GM18909 (cell line): ENCODE data around the gene TNFSF10.
"Not testable (repeated sequence)": the region's sequence is repeated elsewhere in the genome, so short reads cannot be mapped to it uniquely, and the experiment has no call there.

Source experiments
- ATAC-seq: cut with Tn5 transposase; IDR thresholded peaks from one replicate; pipeline ENCODE4 v1.9.1; 2021; ENCODE audit warnings: mild to moderate bottlenecking; ENCODE audit not compliant: unreplicated experiment, poor library complexity

The TNFSF10 gene

DNA sequence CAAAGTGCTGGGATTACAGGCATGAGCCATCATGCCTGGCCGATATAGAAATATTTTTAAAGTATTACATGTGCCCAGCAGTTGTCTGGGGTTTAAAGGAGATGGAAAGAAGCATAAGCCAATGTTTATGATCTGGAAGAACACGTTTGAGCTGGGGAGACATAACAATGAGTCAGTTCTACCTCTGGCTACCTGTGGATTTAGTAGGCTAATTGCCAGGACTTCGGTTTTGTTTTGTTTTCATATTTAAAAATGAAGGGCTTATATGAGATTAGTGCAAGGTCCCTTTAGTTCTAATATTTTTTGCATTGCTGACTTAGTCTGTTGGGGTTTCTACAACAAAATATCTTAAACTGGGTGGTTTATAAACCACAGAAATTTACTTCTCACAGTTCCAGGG lies 22.9 kb upstream of the TNFSF10 start:
- ATAC-seq, result no peak

DNA sequence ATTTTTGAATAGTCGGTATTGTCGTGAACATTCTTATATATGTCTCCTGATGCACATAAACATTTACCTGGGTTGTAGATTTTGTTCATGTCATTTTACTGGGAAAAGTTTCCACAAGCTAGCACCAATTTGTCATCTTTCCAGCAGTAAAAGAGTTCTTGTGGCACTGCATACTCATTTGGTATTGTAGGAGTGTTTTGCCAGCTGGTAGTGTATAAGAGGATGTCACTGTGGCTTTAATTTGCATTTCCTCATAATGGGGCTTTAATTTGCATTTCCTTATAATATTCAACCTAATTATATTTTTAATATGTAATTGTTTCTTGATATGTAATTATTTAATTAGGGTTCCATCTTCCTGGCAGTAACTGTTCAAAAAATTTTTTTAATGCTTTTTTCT lies 21.2 kb upstream of the TNFSF10 start:
- no peak for ATAC-seq

DNA sequence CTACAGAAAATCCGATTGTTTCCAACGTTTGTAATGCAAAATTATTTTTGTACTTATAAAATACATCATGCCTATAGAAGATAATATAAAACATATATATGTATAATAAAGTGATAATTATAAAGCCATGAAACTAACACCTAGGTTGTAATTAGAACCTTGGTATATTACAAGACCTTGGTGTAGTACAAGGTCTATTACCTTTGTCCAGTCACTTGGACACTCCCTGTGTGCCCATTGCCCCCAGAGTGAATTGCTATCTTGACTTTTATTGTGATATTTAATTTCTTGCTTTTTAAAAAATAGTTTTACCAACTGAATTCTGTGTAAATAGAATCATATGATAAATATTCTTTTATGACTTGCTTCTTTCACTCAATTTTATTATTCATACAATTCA lies 20.7 kb upstream of the TNFSF10 start:
- ATAC-seq, result no peak

DNA sequence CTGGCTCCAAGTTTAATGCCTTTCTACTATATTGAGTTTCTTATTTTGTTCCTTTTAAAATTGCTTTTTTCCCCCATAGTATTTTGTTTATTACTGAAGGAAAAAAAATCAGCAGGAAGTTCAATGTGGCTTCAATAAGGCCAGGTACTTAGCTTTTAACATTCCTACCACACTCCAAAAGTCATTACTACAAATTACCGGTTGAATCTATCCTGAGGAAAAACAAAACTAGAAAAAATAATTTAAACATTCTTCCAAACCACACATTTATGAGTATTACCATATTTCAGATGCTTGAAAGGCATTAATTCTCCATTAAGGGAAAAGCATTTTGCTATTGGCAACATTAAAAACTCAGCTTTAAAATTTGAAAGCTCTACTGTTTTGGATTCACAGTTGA lies 20.2 kb upstream of the TNFSF10 start:
- no peak for ATAC-seq

DNA sequence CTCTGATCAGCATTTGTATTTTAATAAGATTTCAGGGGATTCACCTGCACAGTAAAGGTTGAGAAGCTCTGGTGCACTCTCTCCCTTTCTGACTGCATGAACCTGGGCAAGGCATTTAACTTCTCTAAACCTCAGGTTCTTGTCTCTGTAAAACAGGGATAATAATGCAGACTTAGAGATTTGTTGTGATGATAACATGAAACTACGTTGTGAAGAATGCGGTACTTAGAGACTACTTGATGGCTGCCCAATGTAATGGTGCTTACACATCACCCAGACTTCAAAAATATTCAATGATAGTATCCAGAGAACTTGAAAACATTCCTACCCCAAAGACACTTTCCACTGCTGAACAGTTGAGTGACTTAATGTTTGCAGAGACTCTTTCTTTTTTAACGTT lies 19.8 kb upstream of the TNFSF10 start:
- ATAC-seq, result no peak

DNA sequence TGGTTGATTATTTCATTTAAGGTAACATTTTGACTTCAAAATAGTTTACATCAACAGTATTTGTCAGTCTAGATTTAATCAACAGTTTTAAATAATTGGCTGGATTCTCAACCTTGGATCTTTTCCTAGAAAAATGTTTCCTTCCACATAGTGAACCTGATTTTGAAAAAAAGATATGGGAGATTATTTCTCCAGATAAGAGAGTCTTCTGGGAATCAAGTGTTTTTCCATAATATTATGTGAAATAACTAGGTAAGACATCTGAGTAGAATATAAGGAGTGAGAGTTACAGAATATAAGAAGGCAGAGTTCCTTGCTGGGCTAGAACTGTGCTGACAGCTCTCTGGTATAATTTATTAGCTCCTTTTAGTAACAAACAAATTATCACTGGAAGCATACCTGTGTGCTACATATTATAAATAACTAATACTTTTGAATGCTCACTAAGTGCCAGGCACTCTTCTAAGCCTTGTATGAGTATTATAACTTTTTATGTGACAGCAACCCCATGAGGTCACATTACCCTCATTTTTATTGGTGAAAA lies 18.8 kb upstream of the TNFSF10 start:
- ATAC-seq, result no peak

DNA sequence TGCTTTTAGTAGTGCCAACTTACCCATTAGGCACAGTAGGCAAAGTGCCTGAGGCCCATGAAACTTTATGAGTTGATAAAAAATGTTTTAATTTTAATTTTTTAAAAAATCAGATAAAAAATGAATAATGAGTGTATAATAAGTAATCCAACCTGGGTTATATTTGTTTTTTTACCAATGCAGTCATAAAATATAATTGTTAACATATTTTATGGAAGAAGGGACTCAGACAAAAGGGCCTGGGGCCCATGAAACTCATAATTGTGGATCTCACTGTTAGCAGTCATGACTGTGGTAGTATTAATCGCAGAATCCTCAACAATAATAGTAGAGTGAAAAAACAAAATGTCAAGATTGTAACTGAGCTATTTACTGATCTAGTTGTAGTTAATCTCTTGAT lies 16.8 kb upstream of the TNFSF10 start:
- ATAC-seq, result no peak

DNA sequence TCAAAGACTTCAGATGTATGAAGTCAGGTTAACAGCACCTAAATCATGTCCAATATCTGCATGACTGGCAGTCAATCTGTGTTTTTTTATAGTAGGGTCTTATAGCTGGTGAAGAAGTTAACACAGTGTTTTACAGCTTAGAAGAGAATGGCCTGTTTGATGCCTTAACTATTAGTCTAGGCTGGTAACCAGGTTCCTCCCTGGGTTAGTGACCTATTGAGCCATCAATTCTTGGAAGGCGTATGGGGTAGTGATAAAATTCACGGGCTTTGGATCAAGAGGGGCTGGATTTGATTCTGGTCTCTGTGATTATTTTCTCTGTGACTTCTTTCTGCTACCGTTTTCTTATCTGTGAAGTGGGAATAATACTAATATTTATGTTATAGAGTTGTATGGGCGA lies 16.0 kb upstream of the TNFSF10 start:
- no peak for ATAC-seq

DNA sequence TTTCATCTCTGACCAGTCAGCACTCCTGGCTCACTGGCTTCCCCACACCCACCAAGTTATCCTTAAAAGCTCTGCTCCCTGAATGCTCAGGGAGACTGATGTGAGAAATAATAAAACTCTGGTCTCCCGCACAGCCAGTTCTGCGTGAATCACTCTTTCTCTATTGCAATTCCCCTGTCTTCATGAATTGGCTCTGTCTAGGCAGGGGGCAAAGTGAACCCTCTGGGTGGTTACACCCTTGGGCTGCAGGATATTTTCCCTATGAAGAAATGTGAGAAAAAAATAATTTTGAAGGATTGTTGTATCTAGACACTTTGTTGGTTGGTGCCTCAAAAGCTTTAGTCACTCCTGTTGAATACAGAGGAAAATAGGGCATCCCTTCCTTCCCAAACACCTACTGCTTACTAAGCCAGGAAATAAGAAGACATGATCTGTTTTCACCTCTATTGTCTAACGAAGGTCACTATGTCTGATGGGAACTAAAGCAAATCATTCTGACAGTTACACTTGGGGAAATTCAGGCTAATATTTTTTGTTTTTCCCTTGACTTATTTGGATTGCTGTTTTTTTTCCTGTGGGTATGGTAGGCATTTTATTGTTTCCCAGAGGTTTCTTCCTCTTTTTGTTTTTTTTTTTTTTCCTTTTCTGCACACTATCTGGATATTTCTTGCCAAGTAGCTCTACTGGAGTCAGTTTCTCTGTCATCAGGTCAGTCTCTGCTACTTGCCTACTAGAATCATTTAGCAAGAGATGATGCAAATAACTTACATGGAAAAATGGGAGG lies 15.3 kb upstream of the TNFSF10 start:
- ATAC-seq, result no peak

DNA sequence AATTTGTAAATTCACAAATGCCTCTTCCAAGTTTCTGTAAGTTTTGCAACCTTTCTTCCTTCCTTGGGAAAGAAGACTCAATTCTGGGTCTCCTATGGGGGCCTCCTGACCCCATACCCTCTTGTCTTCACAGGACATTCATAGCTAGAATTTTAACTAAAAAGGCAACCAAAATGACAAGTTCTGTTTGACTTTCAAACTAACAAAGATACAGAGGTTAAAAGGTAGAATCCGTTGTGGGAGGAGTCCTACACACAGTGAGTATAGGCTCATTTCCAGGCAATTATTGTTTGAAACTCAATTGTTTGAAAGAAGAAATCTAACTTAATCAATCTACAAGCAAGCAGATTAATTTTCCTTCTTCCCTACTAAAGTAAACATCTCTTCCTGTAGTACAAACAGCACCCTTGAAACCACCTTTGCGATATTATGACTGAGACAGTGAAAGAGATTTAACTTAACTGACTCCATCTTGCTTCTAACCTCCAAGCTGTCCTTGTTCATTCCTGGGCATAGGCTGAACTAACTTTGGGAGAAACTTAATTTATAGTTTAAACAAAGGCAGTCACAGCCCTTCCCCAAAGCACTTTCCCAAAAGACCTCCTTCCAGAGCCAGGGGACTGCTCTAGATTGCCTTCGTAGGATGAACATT lies 14.4 kb upstream of the TNFSF10 start:
- ATAC-seq, result no peak

DNA sequence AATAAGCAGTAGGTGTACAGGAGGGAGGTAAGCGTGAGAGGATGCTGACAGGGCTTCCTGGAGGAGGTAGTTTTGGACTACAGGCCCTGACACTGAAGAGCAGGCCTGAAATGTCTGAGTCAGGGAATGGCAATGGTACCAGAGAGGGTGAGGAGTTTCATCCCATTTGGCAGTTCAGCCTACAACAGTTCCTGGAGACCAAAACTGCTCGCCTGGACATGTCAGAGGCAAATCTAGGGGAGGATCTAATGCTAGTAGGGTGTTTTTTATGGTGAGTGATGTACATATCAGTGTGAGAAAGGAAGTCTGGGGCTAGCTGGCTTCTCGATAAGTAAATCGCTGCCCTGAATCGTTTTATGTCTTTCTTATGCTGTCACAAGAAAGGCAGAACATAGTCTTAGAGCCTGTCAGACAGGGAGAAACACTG lies 13.8 kb upstream of the TNFSF10 start:
- ATAC-seq, result no peak

DNA sequence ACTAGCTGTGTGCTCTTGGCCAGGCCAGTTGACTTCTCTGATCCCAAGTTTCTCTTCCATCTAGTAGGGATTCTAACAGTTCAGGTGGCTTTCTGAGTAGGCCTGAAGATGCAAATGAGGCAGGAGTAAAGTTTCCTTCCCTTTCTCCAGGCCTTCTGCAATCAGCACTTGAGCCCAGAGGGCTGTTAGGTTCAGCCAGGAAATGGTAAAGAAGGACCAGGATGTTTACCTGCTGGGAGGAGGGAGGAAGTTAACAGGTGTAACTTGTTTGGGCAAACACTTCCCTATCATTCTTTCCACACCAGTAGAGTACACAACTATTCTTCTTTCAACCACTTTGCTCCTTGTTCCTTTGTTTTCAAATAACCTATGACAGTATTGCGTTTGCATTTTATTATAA lies 13.3 kb upstream of the TNFSF10 start:
- no peak for ATAC-seq

DNA sequence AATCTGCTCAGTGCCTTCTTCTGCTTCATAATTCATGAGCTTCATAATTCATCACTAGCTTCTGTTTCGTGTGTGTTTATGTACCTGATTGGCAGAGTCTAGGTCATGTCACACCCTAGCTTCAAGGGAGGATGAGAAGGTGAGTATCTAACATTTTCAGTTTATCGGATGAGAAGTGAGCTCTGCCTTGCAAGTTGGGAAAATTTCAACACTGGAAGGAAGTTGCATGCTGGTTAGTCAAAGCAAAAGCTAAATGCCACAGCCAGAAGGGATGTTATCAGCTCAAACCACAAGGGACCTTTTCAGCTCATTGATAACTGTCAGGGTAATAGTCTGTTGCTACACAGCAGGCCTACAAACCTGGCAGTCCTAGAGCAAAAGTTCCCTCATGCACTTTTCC lies 7.3 kb upstream of the TNFSF10 start:
- peak; percentile 72 for ATAC-seq

DNA sequence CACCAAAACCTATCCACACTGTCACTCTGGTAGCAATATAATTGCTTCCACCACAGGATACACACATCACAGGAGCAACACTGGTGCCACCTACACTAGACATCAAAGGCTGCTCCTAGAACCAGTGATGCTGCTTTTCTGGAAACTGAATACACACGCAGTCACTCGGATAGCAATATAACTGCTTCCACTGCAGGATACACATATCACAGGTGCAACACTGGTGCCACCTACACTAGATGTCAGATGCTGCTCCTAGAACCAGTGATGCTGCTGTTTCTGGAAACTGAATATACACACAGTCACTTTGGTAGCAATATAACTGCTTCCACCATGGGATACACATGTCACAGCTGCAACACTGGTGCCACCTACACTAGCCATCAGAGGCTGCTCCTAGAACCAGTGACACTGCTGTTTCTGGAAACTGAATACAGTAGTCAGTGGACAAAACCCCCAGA lies 6.9 kb upstream of the TNFSF10 start:
- peak; percentile 50 for ATAC-seq

DNA sequence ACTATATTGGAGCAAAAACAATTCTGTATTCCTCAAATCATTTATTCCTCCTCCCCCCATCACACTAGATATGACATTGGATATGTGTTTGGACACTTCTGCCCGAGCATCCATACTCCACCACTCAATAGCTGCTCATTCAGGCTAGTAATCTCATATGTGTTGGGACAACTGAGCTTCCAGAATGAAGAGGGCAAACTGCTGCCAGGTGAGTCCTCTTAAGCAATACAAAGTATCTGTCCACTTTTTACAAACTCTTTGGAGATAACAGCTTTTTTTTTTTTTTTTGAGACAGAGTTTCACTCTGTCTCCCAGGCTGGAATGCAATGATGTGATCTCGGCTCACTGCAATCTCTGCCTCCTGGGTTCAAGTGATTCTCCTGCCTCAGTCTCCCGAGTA lies 5.4 kb upstream of the TNFSF10 start:
- ATAC-seq, result no peak

DNA sequence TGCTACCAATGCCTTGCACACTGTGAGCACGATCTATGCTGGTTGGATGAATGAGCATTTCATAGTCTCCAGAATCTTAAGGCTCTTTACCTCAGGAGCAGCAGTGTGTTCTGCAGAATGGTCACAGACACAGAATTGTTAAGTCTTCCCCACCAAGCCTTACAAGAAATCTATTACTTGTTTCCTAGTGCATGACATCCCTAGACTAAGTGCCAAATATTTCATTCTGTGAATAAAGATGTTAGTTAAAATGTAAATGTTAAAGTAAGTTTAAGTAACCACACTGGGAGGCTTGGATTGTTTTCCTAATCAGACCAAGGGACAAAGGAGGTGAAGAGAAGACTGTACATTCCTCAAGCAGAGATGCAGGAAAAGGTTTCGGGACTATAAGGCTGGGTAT lies 4.1 kb upstream of the TNFSF10 start:
- ATAC-seq, result no peak

DNA sequence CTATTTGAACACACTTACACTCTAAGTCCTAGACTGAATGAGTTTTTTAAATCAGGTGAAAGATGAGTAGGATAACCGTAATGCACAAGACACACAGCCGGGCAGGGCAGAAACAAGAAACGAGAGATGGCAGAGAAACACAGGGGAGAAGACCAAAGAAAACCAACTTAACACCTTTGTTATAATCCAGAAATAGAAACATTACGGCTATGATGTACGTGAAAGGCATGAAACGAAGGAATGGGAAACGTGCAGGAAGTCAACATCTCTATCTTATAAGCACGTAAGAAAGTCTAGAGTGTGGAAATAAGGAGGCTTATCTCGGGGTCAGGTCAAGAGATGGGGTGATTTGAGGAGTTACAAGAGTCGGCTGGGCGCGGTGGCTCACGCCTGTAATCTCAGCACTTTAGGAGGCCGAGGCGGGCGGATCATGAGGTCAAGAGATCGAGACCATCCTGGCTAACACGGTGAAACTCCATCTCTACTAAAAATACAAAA lies 1.9 kb upstream of the TNFSF10 start:
- no peak for ATAC-seq

DNA sequence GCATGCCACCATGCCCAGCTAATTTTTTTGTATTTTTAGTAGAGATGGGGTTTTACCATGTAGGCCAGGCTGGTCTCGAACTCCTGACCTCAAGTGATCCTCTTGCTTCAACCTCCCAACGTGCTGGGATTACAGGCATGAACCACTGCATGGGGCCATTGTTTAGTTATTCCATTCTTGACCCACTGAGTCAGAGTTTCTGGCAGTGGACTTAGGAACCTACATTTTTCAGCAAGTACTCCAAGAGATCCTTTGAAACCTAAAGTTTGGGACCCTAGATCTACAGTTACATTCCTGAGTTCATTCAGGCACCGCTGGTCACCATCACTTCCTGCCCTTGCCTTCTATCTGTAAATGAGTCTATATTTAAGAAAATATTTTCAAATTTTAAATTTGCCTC lies 1.4 kb upstream of the TNFSF10 start:
- ATAC-seq, result no peak

DNA sequence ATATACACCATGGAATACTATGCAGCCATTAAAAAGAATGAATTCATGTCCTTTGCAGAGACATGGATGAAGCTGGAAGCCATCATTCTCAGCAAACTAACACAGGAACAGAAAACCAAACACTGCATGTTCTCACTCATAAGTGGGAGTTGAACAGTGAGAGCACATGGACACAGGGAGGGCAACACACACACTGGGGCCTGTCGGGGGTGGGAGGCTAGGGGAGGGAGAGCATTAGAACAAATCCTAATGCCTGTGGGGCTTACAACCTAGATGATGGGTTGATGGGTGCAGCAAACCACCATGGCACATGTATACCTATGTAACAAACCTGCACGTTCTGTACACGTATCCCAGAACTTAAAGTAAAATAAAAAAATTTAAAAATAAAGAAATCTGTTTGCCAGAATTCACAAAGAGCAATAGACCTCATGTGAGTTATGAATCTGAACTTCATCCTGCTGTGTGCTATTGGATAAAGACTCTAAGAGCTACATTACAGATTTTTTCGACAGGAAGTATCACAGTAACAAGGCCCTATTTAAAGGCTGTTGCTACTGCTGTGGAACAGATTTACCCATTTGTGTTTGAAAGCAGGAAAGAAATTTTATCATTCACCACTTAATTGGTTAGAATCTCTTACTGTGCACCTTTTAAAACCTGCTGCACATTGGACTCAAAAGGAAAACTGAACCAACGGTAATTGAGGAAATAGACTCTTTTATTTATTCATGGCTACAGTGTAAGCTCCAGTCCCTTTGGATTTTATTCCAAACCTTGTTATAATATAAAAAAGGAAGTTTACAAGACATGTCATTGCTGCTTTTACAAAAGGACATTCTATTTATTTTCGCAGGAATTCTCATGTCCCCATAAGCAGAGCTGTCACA lies 1.1 kb downstream of the TNFSF10 start:
- not testable (repeated sequence) for ATAC-seq

DNA sequence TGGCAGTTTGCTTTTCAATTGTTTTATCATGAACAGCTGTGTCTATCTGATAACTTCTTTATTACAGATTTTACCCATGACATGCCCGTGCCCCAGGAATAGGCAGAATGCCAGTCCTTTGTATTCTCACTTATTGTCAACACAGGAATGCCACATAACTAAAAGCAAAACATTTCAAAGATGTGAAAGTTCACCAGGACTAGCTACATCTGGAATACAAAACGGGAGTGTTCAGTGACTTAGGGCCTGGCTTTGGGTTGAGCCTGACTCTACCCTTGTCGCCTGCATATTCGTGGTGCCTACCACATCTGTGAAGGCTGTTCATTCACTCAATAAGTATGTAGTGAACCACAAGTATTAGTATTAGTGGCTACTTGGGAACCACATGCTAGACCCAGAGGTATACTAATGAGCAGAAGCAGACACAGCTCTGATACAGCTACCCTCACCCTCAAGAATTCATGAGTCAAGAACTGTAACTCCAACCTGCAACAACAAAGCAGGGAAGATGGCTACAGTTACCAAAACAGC lies 2.9 kb downstream of the TNFSF10 start:
- ATAC-seq, result peak; percentile 64
